GM18868 (cell line): ENCODE data around the gene RPS28.
A peak's percentile ranks its signal among the peaks of the same experiment; 100 is the strongest.
"Not testable (repeated sequence)": the region's sequence is repeated elsewhere in the genome, so short reads cannot be mapped to it uniquely, and the experiment has no call there.

Experiments used
- ATAC-seq: cut with Tn5 transposase; IDR thresholded peaks from one replicate; pipeline ENCODE4 v1.9.1; 2021; ENCODE audit warnings: mild to moderate bottlenecking, moderate library complexity; ENCODE audit not compliant: unreplicated experiment

RPS28 gene

DNA sequence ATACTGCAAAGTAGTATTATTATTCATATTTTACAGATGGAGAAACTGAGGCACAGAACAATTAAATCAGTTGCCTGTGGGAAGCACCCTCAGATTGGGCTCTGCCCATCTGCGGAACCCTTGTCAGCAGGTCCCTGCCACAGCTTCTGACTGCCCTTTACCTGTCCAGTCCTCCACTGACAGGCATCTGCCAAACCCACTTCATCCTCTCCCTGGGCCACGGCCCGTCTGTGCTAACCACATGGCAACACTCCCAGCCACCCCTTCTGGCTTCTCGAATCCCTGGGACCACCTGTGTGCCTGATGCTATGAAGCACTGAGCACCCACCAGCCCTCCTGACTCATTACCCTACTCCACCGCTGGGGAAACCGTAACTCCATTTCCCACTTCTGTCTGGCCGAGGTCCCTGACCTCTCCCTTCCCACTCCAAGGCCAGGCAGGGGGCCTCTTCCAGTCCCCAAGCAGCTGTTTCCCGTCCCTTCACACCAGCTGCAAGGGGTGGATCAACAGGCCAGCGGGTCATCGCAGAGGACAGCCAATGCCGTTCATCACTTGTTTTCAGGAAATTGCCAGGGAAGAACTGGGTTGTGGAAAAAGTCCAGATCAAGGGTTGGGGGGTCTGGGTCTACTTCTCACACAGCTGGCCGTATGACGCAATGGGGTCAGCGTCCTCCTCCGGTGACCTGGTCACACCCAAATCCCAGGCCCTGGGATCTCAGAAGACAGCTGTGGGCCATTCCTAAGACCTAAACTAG is 19.2 kb downstream of the RPS28 start:
- no peak for ATAC-seq

DNA sequence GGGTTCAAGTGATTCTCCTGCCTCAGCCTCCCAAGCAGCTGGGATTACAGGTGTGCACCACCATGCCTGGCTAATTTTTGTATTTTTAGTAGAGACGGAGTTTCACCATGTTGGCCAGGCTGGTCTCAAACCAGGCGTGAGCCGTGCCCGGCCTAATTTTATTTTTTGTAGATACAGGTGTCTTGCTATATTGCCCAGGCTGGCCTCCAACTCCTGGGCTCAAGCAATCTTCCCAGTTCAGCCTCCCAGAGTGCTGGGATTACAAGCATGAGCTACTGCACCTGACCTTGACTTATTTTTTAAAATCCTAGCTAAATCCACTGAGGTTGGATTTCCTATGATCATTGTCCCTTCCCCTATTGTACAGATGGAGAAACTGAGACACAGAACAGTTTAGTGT is 20.2 kb downstream of the RPS28 start:
- ATAC-seq = not testable (repeated sequence)

DNA sequence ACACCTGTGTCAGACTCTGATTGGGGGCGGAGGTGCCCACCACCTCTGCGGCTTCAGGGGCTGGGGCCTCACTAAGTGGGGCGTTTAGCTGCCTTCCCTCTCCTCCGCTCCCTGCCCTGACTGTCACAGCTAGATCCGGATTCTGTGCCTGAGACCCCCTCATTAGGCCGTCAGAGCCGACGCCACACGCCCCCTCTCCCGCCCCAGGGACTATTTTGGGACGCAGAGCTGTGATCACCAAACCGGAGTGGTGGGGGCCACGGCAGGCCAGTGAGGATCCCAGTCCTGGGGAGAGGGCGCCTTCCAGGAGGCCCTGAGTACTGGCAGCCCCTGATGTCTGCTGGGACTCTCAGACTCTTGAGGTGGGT is 21.0 kb downstream of the RPS28 start:
- no peak for ATAC-seq

DNA sequence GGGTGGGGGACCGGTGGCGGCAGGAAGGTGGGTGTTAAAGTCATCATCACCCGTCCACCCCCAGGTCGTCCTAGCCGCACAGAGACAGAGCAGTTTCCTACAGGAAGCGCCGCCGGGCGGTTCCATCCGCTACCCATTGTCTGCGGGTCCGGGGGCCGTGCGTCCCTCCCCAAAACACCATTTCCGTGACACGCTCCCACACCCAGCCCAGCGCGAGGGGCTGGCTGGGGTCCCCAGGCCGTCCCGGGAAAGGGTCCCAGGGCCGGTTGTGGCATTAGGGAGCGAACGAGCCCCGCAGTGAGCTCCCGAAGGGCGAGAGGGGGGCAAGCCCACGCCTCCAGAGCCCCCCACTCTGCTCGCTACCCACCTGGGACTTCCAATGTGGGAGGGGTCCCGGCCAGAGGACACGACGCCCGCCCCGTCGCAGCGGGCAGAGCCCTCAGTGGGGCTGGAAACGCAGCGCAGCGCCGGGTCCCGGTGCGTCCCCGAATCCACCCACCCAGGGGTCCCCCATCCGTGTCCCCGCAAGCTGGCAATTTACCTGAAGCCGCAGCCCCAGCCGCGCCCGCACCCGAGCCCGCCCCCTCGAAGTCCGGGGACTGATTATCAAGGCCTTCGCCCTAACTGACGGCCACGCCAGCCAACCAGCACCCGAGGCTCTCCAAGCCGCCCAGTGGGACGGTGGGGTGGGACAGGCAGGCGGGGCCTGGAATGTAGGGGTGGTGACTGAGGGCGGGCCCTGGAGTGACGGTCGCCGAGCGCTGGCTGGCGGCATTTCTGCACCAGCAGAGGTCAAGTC is 21.6 kb downstream of the RPS28 start, which contains the start of gene KANK3:
Gene KANK3 (minus strand): TSS at position 579 of the 799 bp plus-strand sequence. CDS start 5,434 bp downstream, outside the sequence.
- ATAC-seq = peak; percentile 67

DNA sequence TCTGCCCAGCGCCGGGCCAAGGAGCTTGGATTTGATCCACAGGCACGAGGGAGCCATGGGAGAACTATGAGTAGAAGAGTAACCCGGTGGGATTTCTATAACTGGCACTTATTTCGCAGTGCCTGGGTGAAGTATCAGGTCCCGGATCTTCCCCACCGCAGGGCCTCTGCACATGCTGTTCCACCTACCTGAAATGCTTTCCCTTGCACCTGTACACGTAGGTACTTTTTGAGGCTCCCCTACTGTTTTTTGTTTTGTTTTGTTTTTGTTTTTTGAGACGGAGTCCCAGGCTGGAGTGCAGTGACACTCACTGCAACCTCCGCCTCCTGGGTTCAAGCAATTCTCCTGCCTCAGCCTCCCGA is 22.2 kb downstream of the RPS28 start:
- no peak for ATAC-seq

DNA sequence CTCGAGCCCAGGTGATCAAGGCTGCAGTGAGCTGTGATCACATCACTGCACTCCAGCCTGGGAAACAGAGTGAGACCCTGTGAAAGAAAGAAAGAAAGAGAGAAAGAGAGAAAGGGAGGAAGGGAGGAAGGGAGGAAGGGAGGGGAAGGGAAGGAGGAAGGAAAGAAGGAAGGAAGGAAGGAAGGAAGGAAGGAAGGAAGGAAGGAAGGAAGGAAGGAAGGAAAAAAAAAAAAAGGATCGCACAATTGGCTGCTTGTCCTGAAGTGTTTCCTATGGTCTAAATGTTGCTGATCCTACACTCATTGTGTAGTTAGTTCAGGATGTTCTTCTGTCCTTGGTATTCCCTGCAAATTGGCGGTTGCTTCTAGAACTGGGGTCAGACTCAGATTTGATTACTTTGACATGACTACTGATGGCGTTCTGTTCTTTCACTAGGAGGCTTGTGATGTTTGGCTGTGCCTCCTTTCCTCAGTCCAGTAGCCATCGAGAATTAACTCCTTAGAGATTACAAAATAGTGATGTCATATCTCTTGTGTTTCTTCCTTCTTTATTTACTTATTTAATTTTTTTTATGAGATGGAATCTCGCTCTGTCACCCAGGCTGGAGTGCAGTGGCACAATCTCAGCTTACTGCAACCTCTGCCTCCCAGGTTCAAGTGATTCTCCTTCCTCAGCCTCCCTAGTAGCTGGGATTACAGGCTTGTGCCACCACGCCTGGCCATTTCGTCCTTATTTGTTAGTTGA is 28.5 kb downstream of the RPS28 start:
- not testable (repeated sequence) for ATAC-seq

DNA sequence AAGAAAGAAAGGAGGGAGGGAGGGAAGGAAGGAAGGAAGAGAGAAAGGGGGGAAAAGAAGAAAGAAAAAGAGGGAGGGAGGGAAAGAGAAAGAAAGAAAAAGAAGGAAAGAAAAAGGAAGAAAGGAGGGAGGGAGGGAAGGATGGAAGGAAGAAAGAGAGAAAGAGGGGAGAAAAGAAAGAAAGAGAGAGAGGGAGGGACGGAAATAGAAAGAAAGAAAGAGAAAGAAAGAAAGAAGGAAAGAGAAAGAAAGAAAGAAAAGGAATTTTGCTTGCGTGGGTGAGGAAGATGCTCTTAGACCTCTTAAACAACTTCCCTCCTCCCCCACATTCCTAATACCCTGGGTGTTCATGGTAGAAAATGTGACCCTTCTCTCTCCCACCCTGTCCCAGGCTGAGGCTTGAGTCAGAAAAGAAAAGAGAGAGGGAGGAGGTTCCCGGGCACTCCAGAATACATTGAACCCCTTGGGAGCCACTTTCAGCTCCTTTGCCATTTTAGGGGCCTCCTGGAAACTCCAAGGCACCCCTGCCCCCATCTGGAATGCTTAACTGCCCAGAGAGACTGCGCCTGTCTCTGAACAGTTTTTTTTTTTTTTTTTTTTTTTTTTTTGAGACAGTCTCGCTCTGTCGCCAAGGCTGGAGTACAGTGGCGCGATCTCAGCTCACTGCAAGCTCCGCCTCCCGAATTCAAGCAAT is 31.0 kb downstream of the RPS28 start:
- no peak for ATAC-seq

DNA sequence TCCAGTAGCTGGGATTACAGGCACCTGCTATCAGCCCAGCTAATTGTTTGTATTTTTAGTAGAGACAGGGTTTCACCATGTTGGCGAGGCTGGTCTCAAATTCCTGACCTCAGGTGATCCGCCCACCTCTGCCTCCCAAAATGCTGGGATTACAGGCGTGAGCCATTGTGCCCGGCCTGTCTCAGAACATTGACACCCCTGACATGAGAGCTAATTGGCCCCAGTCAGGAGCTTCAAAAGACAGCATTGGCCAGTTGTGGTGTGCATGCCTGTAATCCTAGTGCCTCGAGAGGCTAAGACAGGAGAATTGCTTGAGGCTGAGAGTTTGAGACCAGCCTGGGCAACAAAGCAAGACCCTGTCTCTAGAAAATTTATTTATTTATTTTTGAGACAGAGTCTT is 31.5 kb downstream of the RPS28 start:
- not testable (repeated sequence) for ATAC-seq

DNA sequence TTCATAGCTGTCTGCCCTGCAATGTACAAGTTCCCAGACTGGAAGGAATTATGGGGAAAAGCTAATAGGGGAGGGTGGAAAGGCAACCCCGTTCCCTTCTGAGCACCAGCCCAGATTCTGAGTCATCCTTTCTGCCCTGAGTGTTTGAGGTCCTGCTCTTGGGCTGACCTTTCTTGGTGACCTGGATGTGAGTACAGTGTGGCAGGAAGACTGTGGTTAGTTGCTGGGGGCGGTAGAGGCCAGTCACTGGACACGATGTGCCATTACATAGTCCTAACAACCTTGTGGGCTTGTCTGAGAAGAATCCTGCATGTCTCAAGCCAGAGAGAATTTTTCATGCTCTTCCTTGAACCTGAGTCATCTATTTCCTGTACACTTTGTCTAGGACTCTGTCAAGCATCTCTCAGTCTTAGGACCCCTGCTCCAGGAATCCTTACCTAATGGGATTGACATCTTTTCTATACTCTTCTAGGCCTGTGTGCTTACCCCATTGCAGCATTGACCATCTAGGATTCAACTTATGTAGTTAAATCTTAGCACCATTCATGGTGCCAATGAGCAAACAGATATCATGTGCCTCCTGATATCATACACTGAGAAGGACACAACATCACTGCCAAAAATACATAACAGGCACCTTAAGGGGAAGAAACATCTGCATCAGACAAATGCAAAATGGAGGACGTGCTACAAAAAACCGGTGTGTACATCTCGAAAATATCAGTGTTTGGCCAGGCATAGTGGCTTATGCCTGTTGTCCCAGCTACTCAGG is 34.5 kb downstream of the RPS28 start:
- ATAC-seq = no peak

DNA sequence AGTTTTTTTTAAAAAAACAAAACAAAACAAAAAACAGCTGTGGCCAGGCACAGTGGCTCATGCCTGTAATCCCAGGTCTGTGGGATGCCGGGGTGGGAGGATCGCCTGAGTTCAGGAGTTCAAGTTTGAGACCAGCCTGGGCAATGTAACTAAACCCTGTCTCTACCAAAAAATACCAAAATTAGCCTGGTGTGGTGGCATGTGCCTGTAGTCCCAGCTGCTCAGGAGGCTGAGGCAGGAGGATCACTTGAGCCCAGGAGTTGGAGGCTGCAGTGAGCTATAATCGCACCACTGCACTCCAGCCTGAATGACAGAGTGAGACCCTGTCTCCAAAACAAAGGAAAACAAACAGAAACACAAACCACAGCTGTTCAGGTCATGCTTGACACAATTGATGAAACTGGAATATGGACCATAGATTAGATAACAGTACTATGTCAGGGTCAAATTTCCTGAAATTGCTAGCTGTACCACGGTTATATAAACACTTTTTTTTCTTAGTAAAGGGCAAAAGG is 35.8 kb downstream of the RPS28 start:
- no peak for ATAC-seq

DNA sequence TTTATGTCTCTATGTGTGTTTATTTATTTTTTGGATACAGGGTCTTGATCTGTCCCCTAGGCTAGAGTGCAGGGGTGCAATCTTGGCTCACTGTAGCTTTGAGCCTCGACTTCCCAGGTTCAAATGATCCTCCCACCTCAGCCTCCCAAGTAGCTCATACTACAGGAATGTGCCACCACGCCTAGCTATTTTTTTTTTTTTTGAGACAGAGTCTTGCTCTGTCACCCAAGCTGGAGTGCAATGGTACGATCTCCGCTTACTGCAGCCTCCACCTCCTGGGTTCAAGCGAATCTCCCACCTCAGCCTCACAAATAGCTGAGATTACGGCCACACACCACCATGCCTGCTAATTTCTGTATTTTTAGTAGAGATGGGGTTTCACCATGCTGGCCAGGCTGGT is 37.7 kb downstream of the RPS28 start:
- ATAC-seq = no peak

DNA sequence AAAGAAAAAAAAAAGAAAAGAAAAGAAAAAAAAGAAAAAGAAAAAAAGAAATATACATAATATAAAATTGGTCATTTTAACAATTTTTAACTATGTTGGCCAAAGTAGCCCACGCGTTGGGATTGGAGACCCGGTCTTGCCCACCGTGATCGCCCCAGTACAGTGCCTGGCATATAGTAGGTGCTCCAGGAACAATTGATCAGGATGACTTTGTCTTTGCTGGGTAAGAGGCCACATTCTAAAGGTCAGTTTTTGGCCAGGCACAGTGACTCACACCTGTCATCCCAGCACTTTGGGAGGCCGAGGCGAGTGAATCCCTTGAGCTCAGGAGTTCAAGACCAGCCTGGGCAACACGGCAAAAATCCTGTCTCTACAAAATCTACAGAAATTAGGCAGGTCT is 38.9 kb downstream of the RPS28 start:
- ATAC-seq = no peak

DNA sequence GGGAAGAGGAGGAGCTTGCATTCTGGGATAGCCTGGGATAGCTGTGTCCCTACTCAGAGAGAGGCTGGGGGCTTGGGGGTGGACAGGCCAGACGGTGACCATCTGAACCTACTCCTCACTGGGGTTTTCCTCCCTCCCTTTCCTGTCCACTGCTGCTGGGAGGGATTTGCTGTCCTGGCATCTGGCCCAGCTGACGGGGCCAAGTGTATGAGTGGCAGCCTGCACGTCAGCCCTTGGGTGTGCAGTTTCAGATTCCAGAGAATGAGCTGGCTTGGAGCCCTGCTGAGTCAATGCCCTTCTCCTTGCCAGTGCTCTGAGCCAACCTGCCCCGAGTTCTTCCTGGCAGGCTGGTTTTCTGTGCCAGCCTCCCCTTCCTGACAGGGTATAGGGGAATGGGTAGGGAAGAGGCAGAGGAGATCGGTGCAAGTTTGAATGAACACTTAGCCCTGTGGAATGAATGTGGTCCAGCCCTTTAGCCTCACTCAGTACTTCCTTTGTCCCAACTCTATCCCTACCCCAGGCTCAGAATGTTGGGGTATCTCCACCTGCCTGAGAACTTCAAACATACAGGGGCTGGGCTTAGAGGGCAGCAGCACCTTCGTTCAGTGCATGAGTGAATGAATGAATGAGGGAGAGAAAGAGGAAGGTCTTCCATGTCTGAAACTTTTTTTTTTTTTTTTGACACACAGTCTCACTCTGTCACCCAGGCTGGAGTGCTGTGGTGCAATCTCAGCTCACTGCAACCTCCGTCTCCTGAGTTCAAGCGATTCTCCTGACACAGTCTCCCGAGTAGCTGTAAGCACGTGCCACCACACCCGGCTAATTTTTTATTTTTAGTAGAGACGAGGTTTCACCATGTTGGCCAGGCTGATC is 40.9 kb downstream of the RPS28 start:
- no peak for ATAC-seq

DNA sequence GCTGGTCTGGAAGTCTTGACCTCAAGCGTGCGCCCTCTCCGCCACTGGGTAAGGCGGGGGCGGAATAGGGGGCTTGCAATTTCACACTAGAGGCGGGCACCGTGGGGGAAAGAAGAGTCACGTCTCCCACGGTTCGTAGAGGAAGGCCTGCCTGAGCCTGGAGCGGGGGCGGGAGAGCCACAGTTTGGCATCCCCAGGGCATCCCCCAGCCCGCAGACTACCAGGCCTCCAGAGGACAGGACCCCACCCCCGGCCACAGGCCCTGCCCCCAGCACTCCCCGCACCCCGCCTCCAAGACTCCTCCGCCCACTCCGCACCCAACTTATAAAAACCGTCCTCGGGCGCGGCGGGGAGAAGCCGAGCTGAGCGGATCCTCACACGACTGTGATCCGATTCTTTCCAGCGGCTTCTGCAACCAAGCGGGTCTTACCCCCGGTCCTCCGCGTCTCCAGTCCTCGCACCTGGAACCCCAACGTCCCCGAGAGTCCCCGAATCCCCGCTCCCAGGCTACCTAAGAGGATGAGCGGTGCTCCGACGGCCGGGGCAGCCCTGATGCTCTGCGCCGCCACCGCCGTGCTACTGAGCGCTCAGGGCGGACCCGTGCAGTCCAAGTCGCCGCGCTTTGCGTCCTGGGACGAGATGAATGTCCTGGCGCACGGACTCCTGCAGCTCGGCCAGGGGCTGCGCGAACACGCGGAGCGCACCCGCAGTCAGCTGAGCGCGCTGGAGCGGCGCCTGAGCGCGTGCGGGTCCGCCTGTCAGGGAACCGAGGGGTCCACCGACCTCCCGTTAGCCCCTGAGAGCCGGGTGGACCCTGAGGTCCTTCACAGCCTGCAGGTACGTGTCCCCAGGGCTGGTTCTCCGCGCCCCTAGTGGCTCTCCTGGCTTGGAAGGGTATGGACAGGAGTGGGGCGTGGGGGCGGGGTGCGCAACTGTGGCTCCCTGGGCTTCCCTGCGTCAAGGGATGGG is 42.8 kb downstream of the RPS28 start, which contains the start of gene ANGPTL4:
Gene ANGPTL4 (plus strand): TSS at position 353 of the 969 bp plus-strand sequence. CDS start 167 bp downstream, at position 520.
- no peak for ATAC-seq

DNA sequence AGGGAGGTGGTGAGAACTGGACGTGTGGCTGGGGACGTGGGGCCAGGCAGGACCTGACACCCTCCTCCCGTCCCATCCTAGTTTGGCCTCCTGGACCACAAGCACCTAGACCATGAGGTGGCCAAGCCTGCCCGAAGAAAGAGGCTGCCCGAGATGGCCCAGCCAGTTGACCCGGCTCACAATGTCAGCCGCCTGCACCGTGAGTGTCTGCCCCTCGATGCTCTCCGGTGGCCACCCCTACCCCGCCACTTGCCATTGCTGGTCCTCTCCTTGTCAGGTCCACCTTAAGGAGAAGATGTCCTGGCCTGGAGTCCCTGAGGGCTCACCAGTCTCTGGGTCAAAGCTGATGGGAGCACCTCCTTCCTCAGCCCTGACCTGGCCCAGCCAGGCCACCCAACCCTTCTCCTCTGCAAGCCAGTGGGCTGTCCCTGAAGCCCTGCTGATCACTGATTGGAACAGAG is 44.9 kb downstream of the RPS28 start:
- no peak for ATAC-seq

DNA sequence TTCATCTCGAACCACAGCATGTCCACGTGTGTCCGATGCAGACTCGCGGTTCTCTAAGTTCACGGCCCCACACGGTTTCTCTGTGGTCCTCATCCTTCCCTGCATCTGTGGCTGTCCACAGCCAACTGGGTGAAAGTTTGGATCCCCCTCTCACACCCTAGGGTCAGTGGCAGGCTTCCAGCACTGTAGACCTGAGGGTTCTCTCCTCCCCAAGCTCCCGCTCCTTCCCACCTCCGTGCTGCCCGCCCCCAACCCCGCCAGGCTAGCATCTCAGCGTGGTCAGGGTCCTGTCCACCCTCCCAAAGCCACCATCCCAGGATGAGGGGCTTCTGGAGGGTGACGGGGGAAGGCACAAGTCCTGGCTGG is 45.6 kb downstream of the RPS28 start:
- ATAC-seq = no peak

DNA sequence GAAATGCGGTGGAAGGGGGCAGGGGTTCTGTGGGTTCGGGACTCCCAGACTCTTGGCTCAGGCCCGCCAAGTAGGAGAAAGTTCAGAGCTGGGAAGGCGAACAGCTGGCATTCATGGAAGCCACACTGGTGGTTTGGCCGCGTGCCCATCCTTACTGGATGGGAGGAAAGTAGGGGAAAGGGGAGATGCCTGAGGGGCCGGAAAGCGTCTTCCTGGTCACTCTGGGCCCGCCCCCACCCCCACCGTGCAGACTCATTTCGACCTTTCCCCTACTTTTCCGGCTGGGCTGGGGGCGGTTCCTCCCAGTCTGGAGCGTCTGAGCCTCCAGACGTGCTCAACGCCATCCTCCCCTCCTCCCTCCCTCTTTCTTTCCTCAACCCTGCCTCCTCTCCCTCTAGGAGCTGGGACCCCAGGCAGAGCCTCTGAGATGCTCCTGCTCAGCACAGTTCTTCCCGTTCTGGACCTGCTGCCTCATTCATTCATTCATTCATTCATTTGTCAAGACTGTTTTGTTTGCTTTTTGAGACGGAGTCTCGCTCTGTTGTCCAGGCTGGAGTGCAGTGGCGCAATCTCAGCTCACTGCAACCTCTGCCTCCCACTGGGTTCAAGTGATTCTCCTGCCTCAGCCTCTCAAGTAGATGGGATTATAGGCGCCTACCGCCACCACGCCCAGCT is 46.2 kb downstream of the RPS28 start:
- no peak for ATAC-seq
